Middle frontal gyrus (tissue), 1 donor: ENCODE results near the gene MANF.
A peak's percentile ranks its signal among the peaks of the same experiment; 100 is the strongest.

Experiments used
- DNase-seq: peaks from one replicate; pipeline ENCODE4 v3.0.0-alpha.2; 2015; ENCODE audit warnings: low spot score; ENCODE audit errors: extremely low spot score

MANF gene

GRCh38 chr3:51389423-51390183, 4.5 kb downstream of the MANF start:
- no peak for DNase-seq

- DNase-seq, result no peak
Observed at GRCh38 chr3:51390246-51391074, 5.4 kb downstream of the MANF start.

GRCh38 chr3:51391075-51391565, 6.0 kb downstream of the MANF start, which contains the start of gene RBM15B:
Gene RBM15B, plus strand, starts transcription at chr3:51391285. Its CDS starts 115 bp downstream, at chr3:51391400.
- DNase-seq, result peak; percentile 95

- DNase-seq, result no peak
Observed at GRCh38 chr3:51391566-51392354, 6.7 kb downstream of the MANF start.

GRCh38 chr3:51392355-51393133, 7.5 kb downstream of the MANF start:
- DNase-seq, result no peak

GRCh38 chr3:51393134-51393495, 8.0 kb downstream of the MANF start:
- DNase-seq, result no peak

- no peak for DNase-seq
Observed at GRCh38 chr3:51393564-51393963, 8.5 kb downstream of the MANF start.

GRCh38 chr3:51394541-51394940, 9.4 kb downstream of the MANF start:
- no peak for DNase-seq

- no peak for DNase-seq
Observed at GRCh38 chr3:51395493-51396213, 10.6 kb downstream of the MANF start.

- DNase-seq, result no peak
Observed at GRCh38 chr3:51396401-51396800, 11.3 kb downstream of the MANF start.

- no peak for DNase-seq
Observed at GRCh38 chr3:51397392-51397791, 12.3 kb downstream of the MANF start.

GRCh38 chr3:51398595-51399310, 13.7 kb downstream of the MANF start:
- DNase-seq, result no peak

GRCh38 chr3:51400166-51400565, 15.1 kb downstream of the MANF start:
- DNase-seq, result no peak

- no peak for DNase-seq
Observed at GRCh38 chr3:51401735-51402134, 16.6 kb downstream of the MANF start.

GRCh38 chr3:51403675-51404074, 18.6 kb downstream of the MANF start:
- DNase-seq, result no peak

- no peak for DNase-seq
Observed at GRCh38 chr3:51408021-51408420, 22.9 kb downstream of the MANF start.

- no peak for DNase-seq
Observed at GRCh38 chr3:51408813-51409212, 23.7 kb downstream of the MANF start.

GRCh38 chr3:51422211-51422610, 37.1 kb downstream of the MANF start:
- DNase-seq, result no peak

GRCh38 chr3:51426921-51427320, 41.8 kb downstream of the MANF start:
- no peak for DNase-seq

- no peak for DNase-seq
Observed at GRCh38 chr3:51429138-51429537, 44.0 kb downstream of the MANF start.
